ENCODE results near the gene ARMC10.
"Not testable (repeated sequence)": the region's sequence is repeated elsewhere in the genome, so short reads cannot be mapped to it uniquely, and the experiment has no call there.

Gene ARMC10

GRCh38 chr7:103129702-103130549, 55.0 kb downstream of the ARMC10 start:
- no peak for DNase-seq

- DNase-seq = no peak
These were observed 56.1 kb downstream of the ARMC10 start for GRCh38 chr7:103130901-103131624.

- DNase-seq = no peak
These were observed 58.2 kb downstream of the ARMC10 start for GRCh38 chr7:103132995-103133688.

- DNase-seq = no peak
These were observed 60.1 kb downstream of the ARMC10 start for GRCh38 chr7:103134836-103135554.

DNA sequence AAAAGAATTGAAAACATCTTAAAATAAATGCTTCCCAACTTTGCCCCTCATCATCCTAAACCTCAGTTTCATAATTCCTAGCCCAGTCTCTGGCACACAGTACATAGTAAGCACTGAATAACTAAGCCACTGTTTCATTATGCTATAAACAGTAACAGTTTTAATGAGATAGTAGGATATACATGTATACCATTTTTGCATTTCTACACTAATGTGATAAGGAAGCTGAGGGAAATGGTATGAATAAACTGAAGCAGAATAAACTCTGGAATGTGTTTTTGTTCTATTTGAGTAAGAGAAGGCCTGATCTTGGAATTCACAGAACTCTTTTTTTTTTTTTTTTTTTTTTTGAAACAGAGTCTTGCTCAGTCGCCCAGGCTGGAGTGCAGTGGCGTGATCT, 65.1 kb downstream of the ARMC10 start:
- DNase-seq = no peak

DNA sequence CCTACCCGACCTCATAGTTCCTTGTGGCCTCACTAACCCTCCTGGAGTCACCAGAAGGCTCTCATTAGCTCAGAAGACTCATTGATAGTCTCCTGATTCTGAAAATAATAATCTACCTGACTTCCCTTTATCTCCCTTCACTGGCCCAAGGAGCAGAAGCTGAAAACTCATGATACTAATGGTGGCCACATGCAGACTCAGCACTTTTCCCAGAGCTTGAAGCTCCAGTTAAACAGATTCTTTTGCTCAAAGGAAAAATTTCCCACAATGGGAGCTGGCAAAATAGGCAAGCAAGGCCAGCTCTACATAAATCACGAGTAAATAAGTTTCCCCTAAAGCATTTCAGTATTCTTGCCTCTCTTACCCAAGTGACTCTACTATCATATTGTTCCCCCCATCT, 65.7 kb downstream of the ARMC10 start:
- DNase-seq = no peak

- DNase-seq = peak; percentile 21
These were observed 66.9 kb downstream of the ARMC10 start for GRCh38 chr7:103141753-103142404.

DNA sequence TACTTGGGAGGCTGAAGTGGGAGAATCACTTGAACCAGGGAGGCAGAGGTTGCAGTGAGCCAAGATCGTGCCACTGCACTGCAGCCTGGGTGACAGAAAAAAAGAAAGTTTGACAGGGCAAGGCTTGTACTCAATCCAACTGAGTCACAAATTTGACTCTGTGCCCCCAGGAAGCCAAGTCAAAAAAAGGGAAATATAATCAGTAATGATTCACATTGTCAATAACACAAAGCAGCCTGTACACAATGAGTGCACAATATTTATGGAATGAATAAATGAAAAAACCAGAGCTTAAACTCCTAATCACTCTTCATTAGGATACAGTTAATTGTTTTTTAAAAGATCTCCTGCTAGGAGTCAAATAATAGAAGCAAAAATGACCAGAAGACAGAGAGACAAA, 67.6 kb downstream of the ARMC10 start:
- no peak for DNase-seq

- no peak for DNase-seq
These were observed 68.9 kb downstream of the ARMC10 start for GRCh38 chr7:103143868-103144267.

DNA sequence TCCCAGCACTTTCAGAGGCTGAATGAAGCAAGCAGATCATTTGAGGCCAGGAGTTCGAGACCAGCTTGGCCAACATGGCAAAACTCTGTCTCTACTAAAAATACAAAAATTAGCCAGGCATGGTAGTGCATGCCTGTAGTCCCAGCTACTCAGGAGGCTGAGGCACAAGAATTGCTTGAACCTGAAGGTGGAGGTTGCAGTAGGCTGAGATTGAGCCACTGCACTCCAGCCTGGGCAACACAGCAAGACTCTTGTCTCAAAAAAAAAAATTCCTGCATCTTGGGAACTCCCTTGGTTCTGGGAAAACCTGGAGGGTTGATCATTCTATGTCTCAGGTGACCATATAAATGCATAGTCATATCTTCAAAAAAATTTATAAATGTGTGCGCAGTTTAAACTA, 69.8 kb downstream of the ARMC10 start:
- not testable (repeated sequence) for DNase-seq

DNA sequence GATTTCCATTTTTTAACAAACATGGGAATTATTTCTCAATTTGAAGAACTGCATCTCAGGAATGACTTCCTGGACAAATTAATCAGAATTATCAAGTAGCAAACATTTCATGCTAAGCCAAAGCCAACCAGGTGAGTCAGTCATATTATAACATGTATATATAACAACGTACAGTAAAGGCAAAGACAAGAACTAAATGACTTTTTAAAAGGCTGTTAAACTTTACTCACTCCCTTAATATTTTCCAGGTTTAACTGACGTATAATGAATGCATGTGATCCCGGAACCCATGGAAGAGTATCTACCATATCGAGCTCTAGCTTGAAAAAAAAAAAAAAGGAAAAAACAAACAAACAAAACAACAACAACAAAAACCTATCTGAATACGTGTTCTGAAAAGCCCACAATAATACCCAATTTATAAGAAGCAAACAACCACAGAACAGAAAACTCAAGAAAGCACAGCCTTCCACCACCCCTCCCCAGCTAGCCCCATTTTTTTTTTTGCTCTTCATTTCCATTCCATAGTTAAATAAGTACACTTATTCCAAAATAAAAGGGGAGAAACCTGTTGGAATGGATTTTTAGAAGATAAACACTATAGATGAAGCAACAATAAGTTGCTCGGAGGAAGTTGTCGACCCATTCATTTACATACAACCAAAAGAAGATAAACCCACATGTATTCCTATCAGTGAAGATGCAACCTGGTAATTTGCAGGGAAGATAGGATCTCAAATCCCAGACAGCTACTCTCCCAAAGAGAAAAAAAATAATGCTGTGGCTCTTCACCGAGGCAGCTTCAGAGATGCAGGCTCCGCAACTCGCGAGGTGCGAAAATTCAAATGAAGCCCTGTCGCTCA, 73.4 kb downstream of the ARMC10 start:
- DNase-seq = no peak

Data from activated CD4-positive, alpha-beta T cell treated with anti-CD3 and anti-CD28 coated beads, Interleukin-2, Interleukin-6, amounts not matched to agents 100 ng/mL and 50 ng/mL, durations not matched to agents 16 hours and 8 hours (primary cell).